ENCODE measurements around the gene EIF4G1.

Gene EIF4G1

DNA sequence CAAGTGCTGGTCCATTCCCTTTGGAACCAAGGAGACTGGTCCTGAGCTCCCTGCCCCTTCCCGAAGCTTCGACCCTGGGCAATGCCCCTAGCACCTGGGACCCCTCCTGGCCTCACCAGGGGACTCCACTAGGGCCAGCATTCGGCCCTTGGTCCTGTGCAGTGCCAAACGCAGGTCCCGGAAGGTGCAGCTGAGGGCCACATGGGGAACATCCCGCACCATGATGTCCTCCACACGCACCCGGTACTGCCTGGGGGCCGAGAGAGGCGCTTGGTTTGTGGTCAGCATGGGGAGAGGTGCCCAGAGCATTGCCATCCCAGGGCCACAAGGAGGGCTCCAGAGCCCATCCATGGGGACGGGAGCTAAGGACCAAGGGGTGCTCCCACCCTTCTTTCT is 39.1 kb downstream of the EIF4G1 start:
- no peak for DNase-seq

DNA sequence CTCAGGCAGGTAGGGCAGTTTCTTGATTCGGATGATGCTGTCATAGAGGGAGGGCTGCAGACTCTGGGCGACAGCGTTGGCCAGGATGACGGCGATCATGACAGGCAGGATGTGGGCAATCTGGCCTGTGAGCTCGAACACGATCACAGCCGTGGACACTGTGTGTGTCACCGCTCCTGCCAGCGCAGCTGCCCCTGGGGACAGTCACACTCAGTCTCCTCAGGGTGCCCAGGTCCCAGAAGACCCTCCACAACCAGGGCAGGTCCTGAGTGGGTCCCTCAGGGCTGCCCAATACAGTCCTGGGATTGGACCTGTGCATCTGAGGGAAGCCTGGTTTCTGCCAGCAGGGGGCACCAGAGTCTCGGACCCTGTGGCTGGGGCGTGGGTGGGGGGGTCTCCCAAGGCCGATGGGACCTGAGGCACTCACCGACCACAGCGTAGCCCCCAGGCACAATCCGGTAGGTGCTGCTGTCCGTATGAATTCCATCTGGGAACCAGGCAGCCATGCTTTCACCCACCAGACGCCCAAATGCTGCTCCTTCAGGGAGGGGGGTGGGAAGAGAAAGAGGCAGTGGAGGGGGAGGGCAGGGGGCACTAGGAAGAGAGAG is 39.8 kb downstream of the EIF4G1 start:
- no peak for DNase-seq

DNA sequence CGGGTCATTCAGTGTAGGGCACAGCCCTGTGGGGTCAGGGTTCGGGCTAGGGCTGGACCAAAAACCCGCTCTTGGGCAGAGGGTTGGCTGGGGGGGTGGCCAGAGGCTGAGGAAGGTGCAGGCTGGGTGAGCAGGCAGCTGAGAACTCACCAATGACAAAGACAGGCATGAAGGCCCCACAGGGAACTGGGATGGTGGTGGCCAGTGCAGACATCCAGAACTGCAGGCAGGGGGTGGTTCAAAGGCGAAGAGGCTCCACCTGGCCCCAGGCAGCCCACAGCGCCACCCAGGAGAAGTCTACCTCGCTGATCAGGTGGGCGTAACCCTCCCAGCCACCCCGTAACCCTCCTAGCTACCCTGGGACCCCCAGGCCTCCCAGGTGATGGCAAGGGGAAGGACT is 40.3 kb downstream of the EIF4G1 start:
- DNase-seq = no peak

DNA sequence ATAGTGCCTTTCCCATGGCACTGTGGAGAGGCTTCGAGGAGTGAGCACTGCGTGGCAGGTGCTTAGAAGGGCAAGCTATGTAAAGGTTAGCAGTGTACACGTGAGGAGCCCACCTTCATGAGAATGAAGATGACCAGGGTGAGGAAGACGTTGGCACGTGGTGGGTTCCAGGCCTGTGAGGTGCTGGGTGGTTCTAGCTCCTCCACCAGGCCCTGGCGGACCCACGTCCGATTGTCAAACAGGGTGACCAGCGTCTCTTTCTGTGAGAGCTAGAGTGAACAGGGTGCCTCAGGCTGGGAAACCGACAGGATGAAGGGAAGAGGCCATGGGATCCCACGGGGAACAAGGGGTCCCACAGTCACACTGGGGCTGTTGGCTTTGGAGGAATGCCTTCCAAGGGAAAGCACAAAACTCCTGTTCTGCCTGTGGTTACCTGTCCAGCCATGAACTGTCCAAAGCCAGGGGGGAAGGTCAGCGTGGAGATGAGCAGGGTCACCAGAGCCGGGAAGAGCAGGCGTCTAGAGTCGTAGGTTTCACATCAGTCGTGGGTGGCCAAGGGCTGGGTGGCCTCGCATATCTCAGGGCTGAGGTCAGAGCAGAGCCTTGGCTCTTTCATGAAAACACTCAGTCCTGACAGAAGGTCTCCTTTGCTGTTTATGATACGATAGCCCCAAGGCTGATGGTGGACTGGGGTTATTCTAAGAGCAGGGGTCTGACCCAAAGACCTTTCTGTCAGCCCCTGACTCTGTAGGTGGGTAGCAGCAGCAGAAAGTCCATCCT is 41.0 kb downstream of the EIF4G1 start:
- DNase-seq = no peak

DNA sequence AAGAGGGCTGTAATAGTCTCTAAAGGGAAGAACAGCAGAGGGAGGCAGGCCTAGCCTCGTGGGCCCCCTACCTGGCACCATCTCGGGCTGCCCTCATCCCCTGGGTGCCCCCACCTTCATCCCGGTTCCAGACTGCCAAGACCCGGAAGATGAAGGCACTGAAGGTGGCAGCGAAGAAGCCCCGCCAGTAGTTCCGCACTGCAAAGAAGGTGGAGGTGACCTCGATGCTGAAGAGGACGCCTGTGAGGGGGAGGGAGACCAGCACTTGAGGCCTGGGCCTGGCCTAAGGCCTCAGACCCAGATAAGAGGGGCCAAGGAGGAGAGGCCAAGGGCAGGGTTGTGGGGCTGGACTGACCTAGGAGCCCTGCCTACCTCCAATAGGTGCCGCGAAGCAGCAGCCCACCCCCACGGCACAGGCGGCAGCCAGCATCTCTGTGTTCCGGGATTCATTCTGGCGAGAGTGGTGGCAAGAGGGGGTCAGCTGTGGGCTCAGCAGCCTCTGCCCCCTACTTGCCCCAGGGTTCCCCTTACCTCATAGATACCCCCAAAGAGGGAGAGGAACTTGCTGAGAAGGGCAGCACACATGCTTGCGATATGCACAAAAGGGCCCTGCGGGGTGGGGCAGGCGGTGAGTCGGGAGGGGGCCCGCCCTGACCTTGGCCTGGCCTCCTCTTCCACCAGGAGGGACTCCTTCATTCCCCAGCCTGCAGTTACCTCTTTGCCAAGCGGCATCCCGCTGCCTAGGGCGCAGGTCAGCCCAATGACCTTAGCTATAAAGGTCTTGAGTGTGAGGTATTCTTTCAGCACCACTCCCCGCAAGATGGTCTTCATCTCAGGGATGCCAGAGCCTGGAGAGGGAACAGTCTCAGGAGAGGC is 43.1 kb downstream of the EIF4G1 start:
- no peak for DNase-seq

DNA sequence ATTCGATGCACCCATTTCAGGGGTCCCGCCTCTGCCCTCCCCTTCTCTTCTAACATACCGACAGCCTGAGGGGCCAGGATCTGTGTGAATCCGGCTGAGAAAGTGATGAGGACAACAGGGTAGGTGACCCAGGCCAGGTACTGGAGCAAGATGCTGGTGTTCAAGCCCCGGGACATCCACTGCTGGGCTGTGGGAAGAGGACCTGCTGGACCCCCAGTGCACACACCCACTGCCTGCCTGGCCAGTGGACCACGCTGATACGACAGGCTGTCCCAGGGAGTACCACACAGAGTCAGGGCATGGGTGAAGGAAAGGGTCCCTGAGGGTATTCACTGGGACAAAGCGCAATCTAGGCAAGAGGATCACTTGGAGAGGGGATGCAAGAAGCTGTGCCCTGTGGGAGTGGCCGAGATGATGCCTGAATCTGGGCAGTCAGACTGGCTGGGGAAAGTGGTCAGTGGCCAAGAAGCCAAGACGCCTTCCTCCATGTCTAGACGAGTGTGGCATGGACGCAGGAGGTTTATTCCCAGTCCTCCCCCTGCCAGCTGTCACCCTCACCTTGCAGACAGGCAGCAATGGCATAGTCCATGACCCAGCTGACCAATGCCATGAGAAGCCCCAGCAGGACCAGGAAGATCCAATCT is 43.8 kb downstream of the EIF4G1 start:
- DNase-seq = no peak

DNA sequence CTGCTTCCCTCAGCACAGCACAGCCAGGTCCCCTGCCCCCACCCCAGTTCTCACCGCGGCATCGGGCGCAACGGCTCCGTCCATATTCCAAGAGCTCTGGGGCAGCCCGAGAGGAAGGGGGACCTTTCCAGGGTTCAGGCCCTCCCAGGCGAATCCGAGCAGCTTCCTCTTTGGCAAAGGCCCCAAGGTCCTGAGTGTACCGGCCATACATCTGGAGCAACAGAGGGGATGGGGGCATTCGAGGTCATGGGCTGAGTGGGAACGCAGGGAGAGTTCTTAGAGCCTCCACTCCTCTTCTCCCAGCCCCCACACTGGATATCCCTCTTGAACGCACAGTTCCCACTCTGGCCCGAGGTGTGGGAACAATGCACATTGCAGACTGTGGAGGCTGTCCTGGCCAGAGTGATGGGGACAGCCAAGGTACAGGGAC is 44.5 kb downstream of the EIF4G1 start:
- DNase-seq = no peak

DNA sequence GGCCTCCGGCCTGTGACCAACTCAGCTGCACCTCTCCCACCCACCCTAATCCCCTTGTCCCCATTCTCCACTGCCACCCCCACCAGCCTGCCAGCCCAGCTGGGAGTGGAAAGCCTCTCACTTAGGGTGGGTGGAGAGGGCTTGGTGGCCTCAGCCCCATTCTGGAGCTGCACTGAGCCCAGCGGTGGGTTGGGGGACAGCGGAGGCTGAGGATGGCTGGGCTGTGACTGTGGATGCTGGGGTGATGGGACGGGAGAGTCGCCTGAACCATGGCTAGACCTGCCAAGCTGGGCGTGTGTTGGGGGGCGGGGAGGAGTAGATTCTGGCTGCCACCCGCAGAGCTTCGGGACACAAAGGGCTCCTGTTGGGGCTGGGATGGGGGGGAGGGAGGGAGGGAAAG is 45.2 kb downstream of the EIF4G1 start:
- DNase-seq = no peak

DNA sequence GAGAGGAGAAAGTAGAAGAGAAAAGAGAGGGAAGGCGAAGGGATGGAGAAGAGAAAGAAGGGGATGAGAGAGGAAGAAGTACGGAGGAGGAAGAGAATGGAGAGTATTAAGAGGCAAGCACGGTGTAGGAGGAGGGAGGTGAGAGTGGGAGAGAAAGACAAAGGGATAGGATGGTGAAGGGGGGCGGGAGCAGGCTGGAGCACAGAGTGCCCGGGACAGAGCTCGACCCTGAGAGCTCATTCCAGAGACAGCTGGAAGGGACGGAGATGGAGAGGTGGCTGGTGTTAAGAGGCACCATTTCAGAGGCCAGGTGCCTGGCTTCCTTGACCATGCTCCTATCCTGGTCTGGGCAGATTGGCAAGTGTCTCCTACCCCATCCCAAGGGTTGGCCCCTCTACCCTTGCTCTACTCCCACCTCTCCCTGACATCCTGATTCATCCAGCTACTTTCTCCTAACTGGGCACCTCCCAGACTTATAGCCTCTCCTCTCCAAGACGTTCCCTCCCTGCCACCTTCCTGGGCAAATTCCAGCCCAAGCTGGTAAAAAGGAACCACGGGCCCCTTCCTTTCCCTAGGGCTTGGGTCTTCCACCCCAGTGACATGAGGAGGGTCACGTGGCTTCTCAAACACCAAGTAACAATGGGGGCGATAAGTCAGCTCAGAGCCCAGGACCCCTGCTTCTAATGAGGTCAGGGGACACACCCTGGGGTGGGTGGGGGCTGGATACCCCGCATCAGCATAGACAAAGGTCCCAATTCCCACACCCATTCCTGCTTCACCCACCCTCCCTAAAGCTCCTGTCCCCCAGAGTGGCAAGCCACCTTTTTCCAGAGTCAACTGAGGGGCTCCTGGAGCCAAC is 45.9 kb downstream of the EIF4G1 start:
- no peak for DNase-seq

DNA sequence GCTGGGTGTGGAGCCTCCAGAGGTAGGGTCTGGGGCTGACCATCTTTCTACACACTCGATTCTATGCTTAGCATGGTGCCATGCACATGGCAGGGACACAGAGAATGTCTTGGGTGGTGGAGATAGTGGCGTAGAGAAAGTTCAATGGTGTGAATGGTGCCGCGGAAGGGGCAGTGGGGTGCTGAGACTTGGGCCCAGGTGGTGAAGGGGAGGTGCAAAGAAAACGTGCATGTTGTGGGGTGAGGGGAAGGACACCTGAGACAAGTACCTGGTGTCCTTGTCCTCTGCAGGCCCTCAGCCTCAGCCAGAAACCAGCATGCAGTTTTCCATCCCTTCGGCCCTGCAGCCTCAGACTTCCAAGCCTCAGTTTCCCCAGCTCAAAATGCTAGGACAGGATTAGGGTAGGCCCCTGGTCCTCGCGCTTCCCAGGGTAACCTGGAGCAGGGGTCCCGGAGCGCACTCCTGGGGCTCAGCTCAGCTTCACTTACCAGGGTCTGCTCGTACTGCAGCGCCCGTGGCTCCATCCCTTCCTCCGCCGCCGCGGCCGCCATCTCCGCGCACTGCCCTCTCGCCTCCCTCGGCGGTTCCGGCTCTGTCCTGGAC is 46.6 kb downstream of the EIF4G1 start:
- DNase-seq = peak; percentile 52

DNA sequence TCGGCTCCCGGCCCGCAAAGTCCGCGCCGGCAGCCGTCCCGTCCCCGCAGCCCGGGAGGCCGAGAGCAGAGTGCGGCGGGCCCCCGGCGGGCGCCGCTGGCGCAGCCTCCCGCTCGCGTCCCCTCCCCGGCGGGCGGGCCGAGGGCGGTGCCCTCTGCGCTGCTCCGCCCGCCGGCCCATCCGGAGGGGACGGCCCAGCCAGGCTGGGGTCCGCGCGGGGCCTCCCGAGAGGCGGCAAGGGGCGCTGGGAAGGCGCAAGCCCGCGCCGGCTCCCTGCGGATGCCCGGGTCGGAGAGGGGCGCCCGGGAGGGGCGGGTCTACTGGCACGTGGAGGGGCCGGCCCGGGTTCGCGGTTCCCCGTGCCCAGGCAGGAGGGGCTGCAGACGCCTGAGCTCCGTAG is 47.1 kb downstream of the EIF4G1 start, which contains the start of the genes CLCN2 and POLR2H:
Gene CLCN2 (minus strand): TSS at position 74 of the 400 bp plus-strand sequence. CDS start 126 bp downstream, outside the sequence.
Gene POLR2H (plus strand): TSS at position 179 of the 400 bp plus-strand sequence. CDS start 1,783 bp downstream, outside the sequence.
- peak; percentile 55 for DNase-seq

DNA sequence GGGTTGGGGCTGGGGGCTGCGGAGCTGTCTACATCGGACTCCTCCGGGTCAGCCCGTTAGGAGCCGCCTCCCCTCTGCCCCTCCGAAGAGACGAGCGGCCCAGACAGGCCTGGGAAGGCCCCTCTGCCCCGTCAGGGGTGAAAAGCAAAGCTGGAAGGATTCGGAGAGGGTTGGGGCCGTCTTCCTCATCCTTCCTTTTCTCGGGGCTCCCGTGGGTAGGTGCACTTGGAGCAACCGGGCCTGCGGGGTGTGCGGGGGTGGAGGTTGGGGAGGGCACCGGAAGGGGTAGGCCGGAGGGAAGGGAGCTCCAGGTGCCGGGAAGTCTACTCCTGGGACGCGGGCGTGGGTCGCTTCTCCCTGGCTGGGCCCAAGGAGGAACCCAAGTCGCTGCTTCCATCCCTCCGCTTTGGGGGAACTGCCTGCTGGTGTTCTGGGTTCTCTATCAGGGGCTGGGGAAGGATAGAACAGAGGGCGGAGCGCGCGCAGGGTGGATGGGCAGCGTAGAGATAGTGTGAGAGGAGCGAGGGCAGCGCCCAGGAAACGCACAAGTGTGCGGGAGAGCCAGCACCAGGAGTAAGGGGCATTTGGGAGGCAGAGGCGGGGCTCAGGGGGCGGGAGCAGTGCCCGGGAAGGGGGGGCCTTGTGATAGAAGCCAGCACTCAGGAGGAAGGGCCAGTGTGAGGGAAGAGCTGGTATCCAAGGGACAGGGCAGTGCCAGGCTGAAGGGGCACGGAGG is 47.7 kb downstream of the EIF4G1 start:
- peak; percentile 80 for DNase-seq

DNA sequence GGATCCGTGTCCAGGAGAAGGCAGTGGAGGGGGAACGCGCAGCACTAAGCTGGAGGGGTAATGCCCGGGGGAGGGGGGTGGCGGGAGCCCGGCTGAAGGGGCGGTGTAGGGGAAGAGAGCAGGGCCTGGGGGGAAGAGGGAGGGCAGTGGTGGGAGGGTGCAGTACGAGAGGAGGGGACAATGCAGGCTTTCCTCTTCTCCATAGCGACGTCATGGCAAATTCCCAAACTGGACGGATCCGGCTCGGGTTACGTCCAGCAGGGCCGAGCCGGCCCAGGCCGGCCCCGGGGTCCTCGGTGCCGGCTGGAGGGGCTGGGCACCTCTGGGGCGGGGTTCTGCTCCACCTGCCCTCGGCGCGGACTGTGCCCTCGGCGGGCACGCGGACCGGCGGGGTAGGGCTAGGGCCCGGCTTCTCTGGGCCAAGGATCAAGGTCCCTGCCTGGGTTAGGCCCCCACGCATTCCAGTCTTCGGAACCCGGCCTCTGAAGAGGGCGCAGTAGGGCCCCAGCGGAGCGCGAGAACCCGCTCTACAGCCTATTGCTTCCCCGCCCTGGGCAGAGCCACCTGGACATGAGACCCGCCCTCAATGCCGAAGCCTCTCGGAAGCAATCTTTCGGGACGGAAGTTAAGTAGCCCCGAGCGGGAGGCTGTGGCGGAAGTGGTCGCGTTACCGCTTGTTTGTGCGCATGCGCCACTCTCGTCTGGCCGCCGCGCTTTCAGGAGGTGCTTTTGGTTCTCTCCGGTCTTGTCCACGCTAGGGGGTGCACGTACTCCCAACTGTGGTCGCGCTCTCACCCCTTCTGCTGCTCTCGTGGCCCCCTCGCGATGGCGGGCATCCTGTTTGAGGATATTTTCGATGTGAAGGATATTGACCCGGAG is 48.5 kb downstream of the EIF4G1 start:
- DNase-seq = peak; percentile 99

DNA sequence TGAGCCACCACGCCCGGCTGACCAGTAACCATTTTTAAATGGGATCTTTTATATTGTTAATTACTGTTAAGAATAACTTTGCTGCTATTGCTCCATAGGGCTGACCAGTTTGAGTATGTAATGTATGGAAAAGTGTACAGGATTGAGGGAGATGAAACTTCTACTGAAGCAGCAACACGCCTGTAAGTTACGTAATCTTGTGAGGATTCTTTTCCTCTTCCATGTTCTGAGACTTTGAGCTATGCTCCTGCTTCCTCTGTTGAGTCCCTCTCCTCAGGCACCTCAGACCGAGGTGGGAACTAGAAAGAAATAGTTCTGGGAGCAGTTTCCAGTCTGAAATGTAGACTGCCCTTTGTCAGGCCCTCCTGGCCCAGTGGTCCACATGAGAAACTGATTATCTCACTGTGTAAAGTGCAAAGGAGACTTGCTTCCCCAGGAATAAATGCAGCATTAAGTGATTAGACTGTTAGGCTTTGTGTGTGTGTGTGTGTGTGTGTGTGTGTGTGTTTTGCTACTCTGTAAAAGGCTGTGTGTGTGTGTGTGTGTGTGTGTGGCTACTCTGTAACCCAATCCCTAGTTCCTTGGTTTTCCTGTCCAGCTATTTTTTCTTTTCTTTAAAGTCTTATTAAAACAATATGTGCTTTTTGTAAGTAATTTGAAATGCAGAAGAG is 52.3 kb downstream of the EIF4G1 start:
- DNase-seq = no peak

DNA sequence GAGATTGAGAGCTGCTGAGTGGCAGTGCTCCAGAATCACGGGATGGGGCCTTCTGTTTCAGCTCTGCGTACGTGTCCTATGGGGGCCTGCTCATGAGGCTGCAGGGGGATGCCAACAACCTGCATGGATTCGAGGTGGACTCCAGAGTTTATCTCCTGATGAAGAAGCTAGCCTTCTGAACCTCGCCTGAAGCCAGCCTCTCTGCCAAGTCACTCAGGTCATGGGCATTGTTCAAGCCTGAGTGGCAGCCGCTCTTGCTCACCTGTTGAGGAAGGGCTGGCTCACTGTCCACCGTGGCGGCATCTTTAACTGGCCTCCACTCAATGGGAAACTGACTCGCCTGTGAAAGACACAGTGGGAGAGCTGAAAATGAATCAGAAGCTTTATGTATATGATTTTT is 53.7 kb downstream of the EIF4G1 start:
- no peak for DNase-seq

DNA sequence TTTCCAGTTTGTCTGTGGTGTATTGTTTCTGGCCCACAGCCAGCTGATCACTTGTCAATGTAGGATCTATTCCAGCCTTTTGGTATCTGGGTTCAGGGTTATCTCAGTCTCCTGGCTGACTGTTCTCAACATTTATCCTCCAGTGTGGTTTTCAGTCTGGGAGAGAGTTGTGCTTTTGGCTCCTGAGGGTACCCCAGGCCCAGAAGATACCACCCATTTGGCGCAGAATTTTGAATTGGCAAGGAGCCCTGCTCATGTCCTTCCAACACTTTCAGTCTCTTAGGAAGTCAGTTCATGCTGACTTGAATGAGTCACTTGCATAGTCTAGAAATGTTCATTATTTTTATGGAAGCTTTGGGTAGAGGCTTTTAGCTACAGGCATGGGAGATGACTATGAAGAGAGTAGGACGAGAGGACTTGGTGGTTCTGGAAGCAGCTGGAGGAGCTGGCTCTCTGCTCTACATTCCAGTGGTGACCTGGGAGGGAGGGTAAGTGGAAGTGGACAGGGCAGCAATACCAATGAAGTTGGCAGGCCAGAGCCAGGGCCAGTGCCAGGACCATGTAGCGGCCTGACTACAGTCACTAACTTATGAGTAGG is 54.3 kb downstream of the EIF4G1 start:
- DNase-seq = no peak

DNA sequence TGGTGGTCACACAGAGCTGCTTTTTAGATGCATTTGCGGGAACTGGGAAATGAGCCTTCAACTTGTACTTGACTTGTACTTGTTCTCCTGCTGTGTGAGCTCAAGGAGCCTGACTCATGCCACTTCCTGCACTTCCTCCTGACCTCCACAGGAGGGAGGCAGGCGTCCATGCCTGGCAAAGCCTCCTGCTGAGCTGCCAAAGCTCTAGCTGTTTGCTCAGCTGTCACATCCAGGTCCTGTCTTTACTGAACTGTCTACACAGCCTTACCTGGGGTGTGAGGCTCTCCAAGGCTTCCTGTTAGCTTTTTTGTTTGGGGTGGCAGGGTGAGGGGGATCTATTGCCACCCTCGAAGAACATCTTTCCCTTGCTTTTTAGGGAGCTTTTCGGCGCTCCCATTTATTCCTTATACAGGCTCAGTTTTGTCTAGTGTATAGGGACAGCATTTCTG is 57.2 kb downstream of the EIF4G1 start:
- DNase-seq = peak; percentile 94

DNA sequence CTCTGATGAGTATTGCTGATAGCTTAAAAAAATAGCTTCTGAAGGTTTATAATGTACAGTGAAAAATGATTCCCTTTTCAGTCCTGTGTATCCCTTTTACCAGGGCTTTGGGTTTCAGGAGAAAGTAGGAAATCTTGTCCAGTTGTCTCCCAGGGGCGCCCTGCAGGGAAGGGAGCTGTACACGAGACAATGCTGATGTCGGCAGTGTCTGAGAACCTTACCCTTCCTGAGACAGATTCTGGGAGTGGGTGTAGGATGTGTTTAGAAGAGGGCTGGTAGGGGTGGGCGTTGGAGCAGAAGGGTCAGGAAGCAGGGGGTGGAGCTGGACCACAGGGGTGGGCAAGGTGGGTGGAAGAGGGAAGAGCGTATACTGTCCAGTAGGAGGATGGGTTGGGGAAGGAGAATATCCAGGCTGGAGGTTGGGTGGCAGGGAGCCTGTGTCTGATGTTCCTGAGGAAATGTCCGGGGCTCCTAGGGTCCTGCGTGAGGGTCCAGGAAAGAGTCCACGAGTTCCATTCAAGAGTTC is 58.0 kb downstream of the EIF4G1 start:
- no peak for DNase-seq
